GM20431 (cell line): Measurements from ENCODE around the gene HPDL.
"Not testable (repeated sequence)": the region's sequence is repeated elsewhere in the genome, so short reads cannot be mapped to it uniquely, and the experiment has no call there.

Experiments used
- in situ Hi-C: fragments of 300-500 bp; cut with MseI, MboI; formaldehyde crosslinking; loops from one replicate; pipeline ENCODE4 v1.15.0; 2020; ENCODE audit warnings: low sequenced_read_pairs; ENCODE audit not compliant: unreplicated experiment

The HPDL gene

GRCh38 chr1:45326627-45327623 lies at the start of gene HPDL:
HPDL (plus strand) TSS chr1:45326895; CDS start chr1:45327149, 254 bp downstream.
- in situ Hi-C loops, result no loop called here

- in situ Hi-C loops, result no loop called here
Observed at GRCh38 chr1:45282351-45282750, 44.3 kb upstream of the HPDL start.

DNA sequence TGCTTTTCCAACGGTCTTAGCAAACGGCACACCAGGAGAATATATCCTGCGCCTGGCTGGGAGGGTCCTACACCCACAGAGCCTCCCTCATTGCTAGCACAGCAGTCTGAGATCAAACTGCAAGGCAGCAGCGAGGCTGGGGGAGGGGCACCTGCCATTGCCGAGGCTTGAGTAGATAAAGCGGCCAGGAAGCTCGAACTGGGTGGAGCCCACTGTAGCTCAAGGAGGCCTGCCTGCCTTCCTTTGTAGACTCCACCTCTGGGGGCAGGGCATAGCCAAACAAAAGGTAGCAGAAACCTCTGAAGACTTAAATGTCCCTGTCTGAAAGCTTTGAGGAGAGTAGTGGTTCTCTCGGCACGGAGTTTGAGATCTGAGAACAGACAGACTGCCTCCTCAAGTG lies 41.8 kb upstream of the HPDL start:
- in situ Hi-C loops, result not testable (repeated sequence)

- in situ Hi-C loops, result not testable (repeated sequence)
Observed at GRCh38 chr1:45286521-45286920, 40.2 kb upstream of the HPDL start.

DNA sequence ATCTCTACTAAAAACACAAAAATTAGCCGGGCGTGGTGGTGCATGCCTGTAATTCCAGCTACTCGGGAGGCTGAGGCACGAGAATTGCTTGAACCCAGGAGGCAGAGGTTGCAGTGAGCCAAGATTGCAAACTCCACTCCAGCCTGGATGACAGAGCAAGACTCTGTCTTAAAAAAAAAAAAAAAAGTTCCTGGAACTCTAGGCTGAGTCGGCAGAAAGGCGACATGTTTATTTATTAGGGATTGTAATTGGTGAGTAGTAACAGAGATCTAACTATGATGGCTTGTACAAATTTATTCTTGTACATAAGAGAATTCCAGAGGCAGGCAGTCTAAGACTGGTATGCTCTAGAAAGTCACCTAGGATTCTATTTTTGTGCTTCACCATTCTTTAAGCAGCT lies 35.7 kb upstream of the HPDL start:
- in situ Hi-C loops, result not testable (repeated sequence)

GRCh38 chr1:45291716-45292115 lies 35.0 kb upstream of the HPDL start:
- in situ Hi-C loops, result no loop called here

DNA sequence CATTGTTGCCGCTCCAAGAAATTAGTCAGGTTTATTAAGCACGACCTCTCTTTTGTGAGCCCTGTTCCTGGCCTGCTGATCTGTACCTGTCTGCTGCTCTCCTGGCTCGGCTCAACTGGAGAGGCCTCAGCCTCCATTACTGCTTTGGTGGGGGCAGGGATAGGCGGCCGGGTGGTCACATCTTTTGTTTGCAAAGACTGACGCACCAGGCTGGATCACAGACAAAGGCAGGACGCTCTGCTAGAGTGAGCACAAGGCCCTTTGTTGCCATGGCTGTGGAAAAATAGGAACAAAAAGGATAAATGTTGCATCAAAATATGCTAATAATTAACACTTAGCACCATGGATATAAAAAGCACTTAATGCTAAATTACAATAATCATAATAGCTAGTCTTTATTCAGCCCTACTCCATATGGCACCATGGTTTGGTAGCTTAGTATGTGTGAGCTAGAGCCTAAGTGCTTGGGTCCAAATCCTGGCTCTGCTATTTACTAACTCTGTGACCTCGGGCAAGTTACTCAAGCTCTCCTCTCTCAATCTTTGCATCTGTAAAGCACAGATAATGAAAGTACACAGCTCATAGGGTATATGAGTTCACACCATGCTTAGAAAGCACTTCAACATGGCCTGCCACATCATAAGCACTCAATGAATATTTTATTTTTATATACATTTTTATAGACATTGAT lies 28.9 kb upstream of the HPDL start:
- in situ Hi-C loops, result loop anchor here (5.0 kb wide), 1 partner anchor 281 kb away; no protein-coding TSS in a partner anchor

DNA sequence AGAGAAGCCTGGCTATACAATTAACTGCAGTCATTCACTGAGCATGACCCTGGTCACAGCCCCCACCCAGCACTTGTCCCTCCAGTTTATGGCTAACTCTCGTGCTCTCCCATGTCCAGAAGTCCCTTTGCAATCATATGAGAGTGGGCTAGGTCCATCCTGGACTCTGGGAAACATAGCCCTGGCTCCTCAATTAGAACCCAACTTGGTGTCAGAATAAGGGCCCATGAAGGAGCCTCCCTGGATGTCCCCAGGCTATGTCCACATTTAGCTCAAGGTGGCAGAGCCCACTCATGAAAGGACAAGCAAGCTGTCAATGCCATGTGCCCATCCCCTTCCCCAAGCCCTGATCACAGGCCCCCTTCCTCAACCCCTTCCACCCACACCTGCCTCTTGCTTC lies 27.4 kb upstream of the HPDL start:
- in situ Hi-C loops, result loop anchor here (5.0 kb wide), 1 partner anchor 282 kb away; no protein-coding TSS in a partner anchor

- in situ Hi-C loops, result loop anchor here (5.0 to 25.0 kb wide), 2 partner anchors 283 to 488 kb away; partner anchors contain the start of genes BTBD19, DYNLT4 and PLK3
Observed at GRCh38 chr1:45299981-45300668, 26.6 kb upstream of the HPDL start.

- in situ Hi-C loops, result loop anchor here (25.0 kb wide), 1 partner anchor 488 kb away; the partner anchor contains the start of genes BTBD19, DYNLT4 and PLK3
Observed at GRCh38 chr1:45300669-45300997, 26.1 kb upstream of the HPDL start.

GRCh38 chr1:45302505-45303150 lies 24.1 kb upstream of the HPDL start:
- in situ Hi-C loops, result loop anchor here (25.0 kb wide), 1 partner anchor 490 kb away; the partner anchor contains the start of genes BTBD19, DYNLT4 and PLK3

GRCh38 chr1:45303520-45304310 lies 23.0 kb upstream of the HPDL start:
- in situ Hi-C loops, result loop anchor here (25.0 kb wide), 1 partner anchor 491 kb away; the partner anchor contains the start of genes BTBD19, DYNLT4 and PLK3

DNA sequence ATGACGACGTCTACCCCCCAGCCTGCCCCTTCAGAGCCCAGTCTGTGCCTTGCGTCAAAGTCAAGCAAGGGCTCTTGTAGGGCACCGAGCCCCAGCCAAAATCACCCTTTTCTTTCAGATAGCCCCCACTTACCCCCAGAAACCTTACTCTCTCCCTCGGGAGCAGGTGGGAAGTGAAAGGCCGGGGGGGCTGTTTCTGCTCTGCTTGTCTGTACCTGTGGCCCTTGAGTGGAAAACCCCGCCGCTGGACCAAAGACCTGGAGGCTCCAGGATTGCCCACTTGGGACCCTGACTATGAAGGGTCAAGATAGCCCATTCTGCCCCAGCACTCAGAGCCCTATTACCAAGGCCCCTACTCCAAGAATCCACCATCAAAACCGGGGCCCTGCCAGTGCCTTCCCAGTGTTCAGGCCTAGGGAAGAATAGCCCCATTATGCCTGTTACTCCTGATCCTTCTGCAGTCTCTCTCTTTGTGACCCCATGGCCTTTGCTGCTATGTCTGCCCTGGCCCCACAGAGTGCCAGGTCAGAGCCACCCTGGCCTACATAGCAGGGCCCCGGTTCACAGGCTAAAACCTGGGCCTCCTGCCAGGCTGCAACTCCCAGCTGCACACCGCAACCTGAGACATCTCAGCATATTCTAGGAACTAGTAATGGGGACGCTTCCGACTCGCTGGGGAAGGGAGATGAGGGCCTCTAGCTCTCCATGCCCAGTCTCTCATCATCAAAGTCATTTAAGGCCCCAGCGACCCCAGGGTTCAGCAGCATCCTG lies 22.2 kb upstream of the HPDL start:
- in situ Hi-C loops, result loop anchor here (25.0 kb wide), 1 partner anchor 492 kb away; the partner anchor contains the start of genes BTBD19, DYNLT4 and PLK3

GRCh38 chr1:45305231-45305630 lies 21.5 kb upstream of the HPDL start:
- in situ Hi-C loops, result loop anchor here (25.0 kb wide), 1 partner anchor 493 kb away; the partner anchor contains the start of genes BTBD19, DYNLT4 and PLK3

GRCh38 chr1:45306319-45306718 lies 20.4 kb upstream of the HPDL start:
- in situ Hi-C loops, result loop anchor here (25.0 kb wide), 1 partner anchor 494 kb away; the partner anchor contains the start of genes BTBD19, DYNLT4 and PLK3

GRCh38 chr1:45306905-45307304 lies 19.8 kb upstream of the HPDL start:
- in situ Hi-C loops, result loop anchor here (25.0 kb wide), 1 partner anchor 495 kb away; the partner anchor contains the start of genes BTBD19, DYNLT4 and PLK3

- in situ Hi-C loops, result loop anchor here (25.0 kb wide), 1 partner anchor 502 kb away; the partner anchor contains the start of genes BTBD19, DYNLT4 and PLK3
Observed at GRCh38 chr1:45314266-45314665, 12.4 kb upstream of the HPDL start.
